IMR-90 (cell line): Measurements from ENCODE around the gene KIF3B. TPM values are rescaled to one million over a fixed set of nuclear protein-coding genes. Genes with fewer than 3 reads are reported as not detected.

Experiments used
- ATAC-seq: fragments of 200-7000 bp; cut with Tn5 transposase; 2 replicates; pipeline ENCODE4 v1.9.1; 2020; ENCODE audit warnings: low read depth, mild to moderate bottlenecking, moderate library complexity
- BruUV-seq: library from RNA; stranded (reverse); fragments of 400-500 nt; replicated peaks from 2 replicates; lab custom pipeline; 2021; lab: Mats Ljungman, UMichigan
- CTCF ChIA-PET: fragments of 300-600 bp; formaldehyde crosslinking; extraction: SDS; loops from one replicate; lab custom pipeline; 2021; ENCODE audit warnings: antibody characterized with exemption; lab: Yijun Ruan, JAX
- POLR2A ChIA-PET: fragments of 300-600 bp; sonication (Branson Sonifier 250); formaldehyde crosslinking; loops from one replicate; lab custom pipeline; 2022; ENCODE audit warnings: antibody characterized with exemption; ENCODE audit not compliant: unreplicated experiment; lab: Charles Lee
- DNase-seq: peaks from one replicate; pipeline ENCODE4 v3.0.0; 2013
- H2AFZ ChIP-seq: replicated peaks from 2 replicates; pipeline ENCODE3; 2013; ENCODE audit warnings: low read length, mild to moderate bottlenecking; ENCODE audit not compliant: poor library complexity
- H2AK5ac ChIP-seq: 2 replicates; pipeline ENCODE4 v1.6.1; 2013; ENCODE audit warnings: low read depth, low read length, inconsistent platforms
- H2AK9ac ChIP-seq: replicated peaks from 2 replicates; pipeline ENCODE3; 2013; ENCODE audit warnings: mild to moderate bottlenecking, low read depth, low read length, moderate library complexity; ENCODE audit not compliant: poor library complexity
- H2BK120ac ChIP-seq: 2 replicates; pipeline ENCODE4 v1.6.1; 2013; ENCODE audit warnings: low read depth, low read length, inconsistent platforms
- H2BK15ac ChIP-seq: 3 replicates; pipeline ENCODE4 v1.6.1; 2013; ENCODE audit warnings: low read depth, low read length, inconsistent platforms
- H2BK20ac ChIP-seq: 2 replicates; pipeline ENCODE4 v1.6.1; 2013; ENCODE audit warnings: low read depth, mild to moderate bottlenecking, inconsistent platforms, low read length, moderate library complexity
- H2BK5ac ChIP-seq: 2 replicates; pipeline ENCODE4 v1.6.1; 2013; ENCODE audit warnings: mild to moderate bottlenecking, low read depth, low read length, inconsistent platforms; ENCODE audit not compliant: poor library complexity, severe bottlenecking
- H3K14ac ChIP-seq: replicated peaks from 2 replicates; pipeline ENCODE4 v1.6.1; 2013; ENCODE audit warnings: low read depth, low read length, inconsistent platforms
- H3K18ac ChIP-seq: 2 replicates; pipeline ENCODE4 v1.6.1; 2013; ENCODE audit warnings: low read depth, low read length, control low read depth
- H3K23ac ChIP-seq: 2 replicates; pipeline ENCODE4 v1.6.1; 2013; ENCODE audit warnings: low read depth, low read length, inconsistent platforms
- H3K27ac ChIP-seq: 2 replicates; pipeline ENCODE4 v1.5.1; 2013; ENCODE audit warnings: mild to moderate bottlenecking, control low read depth, low read length; ENCODE audit not compliant: insufficient read depth
- H3K27me3 ChIP-seq: 2 replicates; pipeline ENCODE4 v1.6.1; 2013; ENCODE audit warnings: low read length; ENCODE audit not compliant: control insufficient read depth, insufficient read depth
- H3K36me3 ChIP-seq: 2 replicates; pipeline ENCODE4 v1.6.1; 2013; ENCODE audit warnings: low read length, mixed read lengths; ENCODE audit not compliant: control insufficient read depth, insufficient read depth
- H3K4ac ChIP-seq: 2 replicates; pipeline ENCODE4 v1.6.1; 2013; ENCODE audit warnings: low read depth, low read length, inconsistent platforms
- H3K4me1 ChIP-seq: 2 replicates; pipeline ENCODE4 v1.6.1; 2013; ENCODE audit warnings: low read length, mixed read lengths; ENCODE audit not compliant: control insufficient read depth, insufficient read depth
- H3K4me2 ChIP-seq: 2 replicates; pipeline ENCODE4 v1.6.1; 2013; ENCODE audit warnings: low read depth, mild to moderate bottlenecking, control low read depth, low read length, moderate library complexity
- H3K4me3 ChIP-seq: 2 replicates; pipeline ENCODE4 v1.5.1; 2013; ENCODE audit warnings: low read depth, mild to moderate bottlenecking, control low read depth, low read length, moderate library complexity; ENCODE audit not compliant: insufficient read depth
- H3K56ac ChIP-seq: 2 replicates; pipeline ENCODE4 v1.6.1; 2013; ENCODE audit warnings: low read length, inconsistent platforms; ENCODE audit not compliant: insufficient read depth; ENCODE audit errors: extremely low read depth
- H3K79me1 ChIP-seq, 2 experiments: 2 replicates each; pipeline ENCODE4 v1.6.1; 2013; ENCODE audit warnings: low read length in 2 of 2, inconsistent platforms in 1 of 2, low read depth in 1 of 2
- H3K9ac ChIP-seq: 2 replicates; pipeline ENCODE4 v1.6.1; 2013; ENCODE audit warnings: low read depth, low read length, control low read depth
- H3K9me1 ChIP-seq: 2 replicates; pipeline ENCODE4 v1.6.1; 2013; ENCODE audit warnings: low read length, inconsistent platforms; ENCODE audit not compliant: insufficient read depth
- H3K9me3 ChIP-seq: 2 replicates; pipeline ENCODE4 v1.6.1; 2013; ENCODE audit warnings: low read length; ENCODE audit not compliant: control insufficient read depth, insufficient read depth
- H4K20me1 ChIP-seq: 2 replicates; pipeline ENCODE4 v1.6.1; 2013; ENCODE audit warnings: low read length, inconsistent platforms; ENCODE audit not compliant: insufficient read depth
- H4K5ac ChIP-seq: 2 replicates; pipeline ENCODE4 v1.6.1; 2013; ENCODE audit warnings: mild to moderate bottlenecking, low read depth, low read length, control low read depth
- H4K8ac ChIP-seq, 2 experiments: 2 replicates each; pipeline ENCODE4 v1.6.1; 2013; ENCODE audit warnings: low read depth in 2 of 2, low read length in 2 of 2, control low read depth in 1 of 2, inconsistent platforms in 1 of 2
- H4K91ac ChIP-seq: 2 replicates; pipeline ENCODE4 v1.6.1; 2013; ENCODE audit warnings: low read depth, low read length, inconsistent platforms; ENCODE audit not compliant: insufficient read depth
- BHLHE40 ChIP-seq: fragments of 150-350 bp; IDR thresholded peaks from 2 replicates; pipeline ENCODE4 v1.6.1; 2016; ENCODE audit warnings: mild to moderate bottlenecking, low read depth, low read length
- CEBPB ChIP-seq: IDR thresholded peaks from 2 replicates; pipeline ENCODE4 v1.6.1; 2012; ENCODE audit warnings: low read depth, low read length, improper control_type of control experiment
- CHD1 ChIP-seq: IDR thresholded peaks from 2 replicates; pipeline ENCODE4 v1.6.1; 2012; ENCODE audit warnings: low read depth, low read length, improper control_type of control experiment
- CTCF ChIP-seq: conservative IDR thresholded peaks from 2 replicates; pipeline ENCODE4 v1.5.1; 2012; ENCODE audit warnings: mild to moderate bottlenecking, low read depth, low read length, improper control_type of control experiment
- ELK1 ChIP-seq: fragments of 150-350 bp; IDR thresholded peaks from 2 replicates; pipeline ENCODE4 v1.6.1; 2016; ENCODE audit warnings: low read depth, mild to moderate bottlenecking, low read length, moderate library complexity, borderline replicate concordance
- FOS ChIP-seq: fragments of 150-350 bp; IDR thresholded peaks from 2 replicates; pipeline ENCODE4 v1.6.1; 2016; ENCODE audit warnings: low read depth, low read length
- MAFK ChIP-seq: IDR thresholded peaks from 2 replicates; pipeline ENCODE4 v1.6.1; 2012; ENCODE audit warnings: low read depth, low read length, improper control_type of control experiment
- MAZ ChIP-seq: IDR thresholded peaks from 2 replicates; pipeline ENCODE4 v1.6.1; 2012; ENCODE audit warnings: low read depth, mild to moderate bottlenecking, low read length, improper control_type of control experiment, moderate library complexity, borderline replicate concordance
- MXI1 ChIP-seq: IDR thresholded peaks from 2 replicates; pipeline ENCODE4 v1.6.1; 2012; ENCODE audit warnings: low read depth, mild to moderate bottlenecking, low read length, moderate library complexity, borderline replicate concordance
- POLR2A ChIP-seq: IDR thresholded peaks from 2 replicates; pipeline ENCODE4 v1.6.1; 2012; ENCODE audit warnings: mild to moderate bottlenecking, low read depth, low read length
- RAD21 ChIP-seq: IDR thresholded peaks from 2 replicates; pipeline ENCODE4 v1.6.1; 2012; ENCODE audit warnings: low read length, improper control_type of control experiment
- RCOR1 ChIP-seq: IDR thresholded peaks from 2 replicates; pipeline ENCODE4 v1.6.1; 2012; ENCODE audit warnings: mild to moderate bottlenecking, low read length, improper control_type of control experiment; ENCODE audit not compliant: insufficient replicate concordance
- SMC3 ChIP-seq: fragments of 150-350 bp; IDR thresholded peaks from 2 replicates; pipeline ENCODE4 v1.6.1; 2016; ENCODE audit warnings: low read depth, mild to moderate bottlenecking, antibody characterized with exemption, low read length, moderate library complexity
- WGBS, 2 experiments: methylation state at CpG; one replicate each; pipeline versions ENCODE4 v1.1.5 to v1.1.7; 2013; ENCODE audit warnings: missing lambda C conversion rate in 2 of 2; ENCODE audit not compliant: insufficient read length in 1 of 2; ENCODE audit errors: extremely low coverage in 2 of 2; 5-methylcytosine and 5-hydroxymethylcytosine counted together
- dilution Hi-C: fragments of 300-500 bp; cut with HindIII; formaldehyde crosslinking; loops from one replicate; pipeline ENCODE4 v1.14.3; 2018; ENCODE audit warnings: low sequenced_read_pairs; ENCODE audit not compliant: unreplicated experiment
- in situ Hi-C: fragments of 300-500 bp; cut with MboI; formaldehyde crosslinking; loops from 3 replicates; pipeline ENCODE4 v1.14.3; 2019; ENCODE audit warnings: low sequenced_read_pairs, inconsistent platforms, mixed read lengths
- intact Hi-C: fragments of 100-400 bp; cut with micrococcal nuclease; formaldehyde crosslinking; loops from 2 replicates; pipeline ENCODE4 v1.10.0; 2022
- polyA plus RNA-seq, 3 experiments: library from polyadenylated mRNA; depleted of rRNA; stranded (reverse); fragments of >200 nt; gene quantifications; 2 replicates each; pipeline ENCODE4 v1.2.3, GENCODE V29; 2012; ENCODE audit warnings: low replicate concordance in 1 of 3
- total RNA-seq: library from RNA; depleted of rRNA; stranded (reverse); fragments of >200 nt; gene quantifications from 2 replicates; pipeline ENCODE4 v1.2.3, GENCODE V29; 2012
- TF ChIP-seq, protein P1 (sequence below): fragments of 150-350 bp; IDR thresholded peaks from 2 replicates; pipeline ENCODE4 v1.6.1; 2017; ENCODE audit warnings: mild to moderate bottlenecking, antibody characterized with exemption, low read length, low read depth

Gene KIF3B
- total and polyA plus RNA-seq, 2 of the 4 experiments (the other 2 are of a cell fraction): 17.1 to 28.1 TPM

DNA sequence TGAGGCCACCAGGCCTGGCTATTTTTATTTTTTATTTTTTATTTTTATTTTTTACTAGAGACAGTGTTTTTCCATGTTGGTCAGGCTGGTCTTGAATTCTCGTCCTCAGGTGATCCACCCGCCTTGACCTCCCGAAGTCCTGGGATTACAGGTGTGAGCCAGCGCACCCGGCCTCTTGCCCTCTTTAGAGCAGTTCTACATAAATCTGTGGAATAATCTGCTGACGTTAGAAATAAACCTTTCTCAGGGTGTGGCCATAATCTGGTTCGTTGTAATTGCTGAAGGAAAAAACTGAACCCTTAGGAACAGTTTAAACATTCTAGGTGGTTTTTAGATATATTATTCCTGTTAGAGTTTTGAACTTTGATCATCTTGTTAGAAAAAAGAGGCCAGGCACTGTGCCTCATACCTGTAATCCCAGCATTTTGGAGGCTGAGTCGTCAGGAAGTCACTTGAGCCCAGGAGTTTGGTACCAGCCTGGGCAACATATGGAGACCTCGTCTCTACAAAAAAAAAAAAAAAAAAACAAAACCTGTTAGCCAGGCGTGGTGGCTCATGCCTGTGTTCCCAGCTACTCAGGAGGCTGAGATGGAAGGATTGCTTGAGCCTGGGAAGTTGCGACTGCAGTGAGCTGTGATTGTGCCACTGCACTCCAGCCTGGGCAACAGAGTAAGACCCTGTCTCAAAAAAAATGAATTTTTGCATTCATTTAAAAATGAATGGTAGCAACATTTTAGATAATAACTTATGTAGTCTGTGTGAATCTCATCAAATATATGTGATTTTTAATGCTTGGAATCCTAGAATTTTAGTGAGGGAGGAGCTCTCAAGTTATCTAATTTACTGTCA is 104.9 kb downstream of the KIF3B start:
- in situ Hi-C loops: no loop called here

More for the DNA sequence above, 104.9 kb downstream of the KIF3B start:
- ChIA-PET POLR2A (no interaction called here), CTCF (no interaction called here)
- no peak overlapping the region for H3K14ac ChIP-seq
- TF ChIP-seq SMC3 (no peak), RCOR1 (no peak), FOS (no peak), MXI1 (no peak), MAZ (no peak), BHLHE40 (no peak), CTCF (no peak), MAFK (no peak), POLR2A (no peak), ELK1 (no peak), CEBPB (no peak), CHD1 (no peak), RAD21 (no peak)
- TF ChIP-seq, protein P1, sequence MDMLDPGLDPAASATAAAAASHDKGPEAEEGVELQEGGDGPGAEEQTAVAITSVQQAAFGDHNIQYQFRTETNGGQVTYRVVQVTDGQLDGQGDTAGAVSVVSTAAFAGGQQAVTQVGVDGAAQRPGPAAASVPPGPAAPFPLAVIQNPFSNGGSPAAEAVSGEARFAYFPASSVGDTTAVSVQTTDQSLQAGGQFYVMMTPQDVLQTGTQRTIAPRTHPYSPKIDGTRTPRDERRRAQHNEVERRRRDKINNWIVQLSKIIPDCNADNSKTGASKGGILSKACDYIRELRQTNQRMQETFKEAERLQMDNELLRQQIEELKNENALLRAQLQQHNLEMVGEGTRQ: no peak
- H2BK5ac ChIP-seq: no peak overlapping the region
- no peak for ATAC-seq
- no peak overlapping the region for H4K8ac ChIP-seq
- peaks cover 38 to 73% of the 10 kb centered on the region in 2 experiments for H3K79me1 ChIP-seq
- DNase-seq: no peak
- BruUV-seq: no TSS peak
- no peak overlapping the region for H3K56ac ChIP-seq
- no peak overlapping the region for H3K27ac ChIP-seq
- H3K4me3 ChIP-seq: no peak overlapping the region
- H2AK5ac ChIP-seq: no peak overlapping the region
- intact Hi-C loops: loop anchor here (1.0 kb wide), 1 partner anchor 43 kb away; no protein-coding TSS in a partner anchor
- H3K9me1 ChIP-seq: peaks cover 16% of the 10 kb centered on the region
- H2BK15ac ChIP-seq: no peak overlapping the region
- no CpG with 5 or more reads among the region's 11 CpGs for WGBS, 2 experiments
- no peak overlapping the region for H2AFZ ChIP-seq
- no peak overlapping the region for H3K4me2 ChIP-seq
- no peak overlapping the region for H3K4ac ChIP-seq
- H3K9me3 ChIP-seq: no peaks in the 10 kb centered on the region
- peaks cover 13% of the 10 kb centered on the region for H3K4me1 ChIP-seq
- no peak overlapping the region for H3K23ac ChIP-seq
- no peak overlapping the region for H2AK9ac ChIP-seq
- dilution Hi-C loops: no loop called here
- H3K27me3 ChIP-seq: no peaks in the 10 kb centered on the region
- H4K20me1 ChIP-seq: peaks cover 58% of the 10 kb centered on the region
- no peak overlapping the region for H2BK20ac ChIP-seq
- no peak overlapping the region for H3K18ac ChIP-seq
- H4K5ac ChIP-seq: no peak overlapping the region
- H4K91ac ChIP-seq: no peak overlapping the region
- no peak overlapping the region for H2BK120ac ChIP-seq
- no peak overlapping the region for H3K9ac ChIP-seq
- H3K36me3 ChIP-seq: no peaks in the 10 kb centered on the region; the same call in 1 of the 2 replicates
